ENCODE results near the gene PLEKHA6. TPM values are rescaled to one million over a fixed set of nuclear protein-coding genes. Genes with fewer than 3 reads are reported as not detected.

PLEKHA6 gene
- total RNA-seq, 1 experiment from 2014 or later = 2.1 TPM

- no peak overlapping the region for H3K4me3 Mint-ChIP-seq
- Histone ChIP-seq H3K27ac (ENCODE audit: insufficient read length, low read depth, low read length) (no peak overlapping the region), H3K56ac (ENCODE audit: insufficient read length, low read depth, low read length) (no peak overlapping the region), H3K18ac (ENCODE audit: insufficient read length, low read depth, low read length) (no peak overlapping the region), H4K8ac (replicated peaks; ENCODE audit: insufficient read length, low read depth, low read length) (no peak overlapping the region), H2AFZ (ENCODE audit: low read length) (no peak overlapping the region), H2AK5ac (ENCODE audit: insufficient read length, low read length) (no peak overlapping the region), H2BK15ac (ENCODE audit: low read depth, low read length) (no peak overlapping the region), H3T11ph (ENCODE audit: low read length) (no peak overlapping the region), H2BK120ac (ENCODE audit: low read depth, low read length, poor library complexity, severe bottlenecking) (no peak overlapping the region), H3K9me3 (ENCODE audit: control insufficient read depth, low read depth, low read length) (no peaks in the 10 kb centered on the region), H3K4ac (ENCODE audit: low read depth, low read length) (no peak overlapping the region), H3K79me1 (ENCODE audit: insufficient read depth, low read depth, low read length, poor library complexity, severe bottlenecking) (no peaks in the 10 kb centered on the region), H3K23ac (ENCODE audit: insufficient read length, low read depth, low read length) (no peak overlapping the region), H3K4me2 (ENCODE audit: insufficient read depth, insufficient read length, low read length) (no peak overlapping the region), H3K14ac (ENCODE audit: insufficient read depth, low read length) (no peak overlapping the region), H2BK20ac (ENCODE audit: low read depth, low read length, poor library complexity, severe bottlenecking) (no peak overlapping the region), H3K27me3 (ENCODE audit: insufficient read depth, low read length) (no peaks in the 10 kb centered on the region; the same call in 1 of the 2 replicates), H3K23me2 (ENCODE audit: insufficient read length, low read depth, low read length, poor library complexity, severe bottlenecking) (no peaks in the 10 kb centered on the region), H4K91ac (ENCODE audit: insufficient read length, low read depth, low read length) (no peak overlapping the region), H4K20me1 (ENCODE audit: control insufficient read depth, insufficient read depth, insufficient read length) (no peaks in the 10 kb centered on the region), H3K79me2 (ENCODE audit: insufficient read depth, low read length) (no peaks in the 10 kb centered on the region), H4K5ac (ENCODE audit: insufficient read length, low read depth, low read length) (no peak overlapping the region), H3K4me1 (ENCODE audit: insufficient read depth, low read length) (peaks cover 13% of the 10 kb centered on the region; the same call in 1 of the 2 replicates), H3K9ac (ENCODE audit: extremely low read depth, insufficient read length, low read length) (no peak overlapping the region), H2BK5ac (ENCODE audit: insufficient read length, low read length) (no peak overlapping the region), H2BK12ac (ENCODE audit: insufficient read length, low read depth, low read length) (no peak overlapping the region)
- H3K27me3 Mint-ChIP-seq (ENCODE audit: low read depth) = peaks cover 4% of the 10 kb centered on the region
- no CpG with 5 or more reads among the region's 4 CpGs for WGBS (ENCODE audit: extremely low coverage, insufficient read length, low lambda C conversion rate)
- no peak for DNase-seq
- TF ChIP-seq CTCF (conservative IDR thresholded peaks at IDR 0.05) = no peak
- H3K36me3 Mint-ChIP-seq (ENCODE audit: insufficient read depth in 1 of 3, low read depth in 3 of 3) = no peaks in the 10 kb centered on the region
- H3K4me1 Mint-ChIP-seq = peaks cover 29 to 42% of the 10 kb centered on the region in 2 experiments
- H3K27ac Mint-ChIP-seq = no peak overlapping the region
- H3K9me3 Mint-ChIP-seq = no peaks in the 10 kb centered on the region
These were observed 15.9 kb downstream of the PLEKHA6 start for GRCh38 chr1:204343802-204344201.
